ENCODE measurements around the gene HIRIP3. TPM values are rescaled to one million over a fixed set of nuclear protein-coding genes. Genes with fewer than 3 reads are reported as not detected.

The HIRIP3 gene
- total RNA-seq, 1 donor from 2014 or later = 7.1 TPM

- no peaks in the 10 kb centered on the region for H3K27me3 ChIP-seq
- no peak for DNase-seq (ENCODE audit: extremely low spot score in 2 of 2)
- intact Hi-C loops (cut with DNase I) = no loop called here
- H3K4me1 ChIP-seq = no peaks in the 10 kb centered on the region
- no peak for TF ChIP-seq POLR2A (IDR thresholded peaks at IDR 0.05)
- no peak for TF ChIP-seq CTCF (IDR thresholded peaks at IDR 0.05)
- TF ChIP-seq POLR2AphosphoS5 (IDR thresholded peaks at IDR 0.05; ENCODE audit: insufficient read depth in 1 of 2, low read depth in 1 of 2) = no peak
- H3K4me3 ChIP-seq = no peak overlapping the region
- H3K9me3 ChIP-seq = no peaks in the 10 kb centered on the region
- H3K36me3 ChIP-seq = peaks cover 0 to 83% of the 10 kb centered on the region in 2 donors
- no peak overlapping the region for H3K27ac ChIP-seq
Observed at GRCh38 chr16:29986231-29986630, 9.2 kb downstream of the HIRIP3 start.

- no peaks in the 10 kb centered on the region for H3K4me1 ChIP-seq
- no peak for TF ChIP-seq POLR2A (IDR thresholded peaks at IDR 0.05)
- no peak for TF ChIP-seq CTCF (IDR thresholded peaks at IDR 0.05)
- TF ChIP-seq POLR2AphosphoS5 (IDR thresholded peaks at IDR 0.05; ENCODE audit: insufficient read depth in 1 of 2, low read depth in 1 of 2) = no peak
- H3K27ac ChIP-seq = no peak overlapping the region
- DNase-seq (ENCODE audit: extremely low spot score in 2 of 2) = no peak
- no peaks in the 10 kb centered on the region for H3K9me3 ChIP-seq
- no peak overlapping the region for H3K4me3 ChIP-seq
- H3K27me3 ChIP-seq = no peaks in the 10 kb centered on the region
- peaks cover 0 to 83% of the 10 kb centered on the region in 2 donors for H3K36me3 ChIP-seq
- intact Hi-C loops (cut with DNase I) = no loop called here
Observed at GRCh38 chr16:29985271-29985811, 10.1 kb downstream of the HIRIP3 start.

GRCh38 chr16:29984764-29985147, 10.7 kb downstream of the HIRIP3 start:
- TF ChIP-seq POLR2A (IDR thresholded peaks at IDR 0.05) (no peak), CTCF (IDR thresholded peaks at IDR 0.05) (no peak), POLR2AphosphoS5 (IDR thresholded peaks at IDR 0.05; ENCODE audit: insufficient read depth in 1 of 2, low read depth in 1 of 2) (no peak)
- Histone ChIP-seq H3K9me3 (no peaks in the 10 kb centered on the region), H3K27me3 (no peaks in the 10 kb centered on the region), H3K27ac (no peak overlapping the region), H3K4me1 (no peaks in the 10 kb centered on the region), H3K36me3 (peaks cover 0 to 88% of the 10 kb centered on the region in 2 donors), H3K4me3 (no peak overlapping the region)
- intact Hi-C loops (cut with DNase I) = no loop called here
- no peak for DNase-seq (ENCODE audit: extremely low spot score in 2 of 2)

GRCh38 chr16:29984137-29984763, 11.2 kb downstream of the HIRIP3 start:
- Histone ChIP-seq H3K4me1 (no peaks in the 10 kb centered on the region), H3K27ac (no peak overlapping the region), H3K9me3 (no peaks in the 10 kb centered on the region), H3K4me3 (no peak overlapping the region), H3K27me3 (no peaks in the 10 kb centered on the region), H3K36me3 (peaks cover 0 to 93% of the 10 kb centered on the region in 2 donors)
- intact Hi-C loops (cut with DNase I) = no loop called here
- DNase-seq (ENCODE audit: extremely low spot score in 2 of 2) = no peak
- TF ChIP-seq POLR2A (IDR thresholded peaks at IDR 0.05) (no peak), CTCF (IDR thresholded peaks at IDR 0.05) (no peak), POLR2AphosphoS5 (IDR thresholded peaks at IDR 0.05; ENCODE audit: insufficient read depth in 1 of 2, low read depth in 1 of 2) (no peak)

GRCh38 chr16:29983420-29984136, 11.8 kb downstream of the HIRIP3 start:
- DNase-seq (ENCODE audit: extremely low spot score in 2 of 2) = no peak
- H3K4me3 ChIP-seq = no peak overlapping the region
- peaks cover 0 to 100% of the 10 kb centered on the region in 2 donors for H3K36me3 ChIP-seq
- H3K27ac ChIP-seq = no peak overlapping the region
- no peaks in the 10 kb centered on the region for H3K4me1 ChIP-seq
- H3K27me3 ChIP-seq = no peaks in the 10 kb centered on the region
- intact Hi-C loops (cut with DNase I) = no loop called here
- no peaks in the 10 kb centered on the region for H3K9me3 ChIP-seq
- no peak for TF ChIP-seq CTCF (IDR thresholded peaks at IDR 0.05)
- TF ChIP-seq POLR2A (IDR thresholded peaks at IDR 0.05) = no peak
